Body of pancreas (tissue), 4 donors: Measurements from ENCODE around the gene SLMAP.

Experiments used
- CTCF ChIP-seq, 7 experiments: fragments of 450-650 bp in 4 of 7; fragments of 200-600 bp in 3 of 7; sonication (generic) in 3 of 7; IDR thresholded peaks; one replicate each; pipeline ENCODE4 v1.5.1; 2016 to 2019; ENCODE audit warnings: antibody characterized with exemption in 7 of 7
- POLR2A ChIP-seq, 3 donors: fragments of 450-650 bp; IDR thresholded peaks; one replicate each; pipeline ENCODE4 v1.6.1; 2016; ENCODE audit warnings: antibody characterized with exemption in 3 of 3, mild to moderate bottlenecking in 2 of 3

- TF ChIP-seq CTCF (IDR thresholded peaks at IDR 0.05) = no peak
- TF ChIP-seq POLR2A (IDR thresholded peaks at IDR 0.05) = no peak
Measured at GRCh38 chr3:57740027-57740426, 16.1 kb upstream of the SLMAP start.
